Right lobe of liver (tissue), 6 donors: ENCODE data around the gene TANC2. TPM values are rescaled to one million over a fixed set of nuclear protein-coding genes. Genes with fewer than 3 reads are reported as not detected.

Experiments used
- ATAC-seq, 4 donors: fragments of 200-7000 bp; cut with Tn5 transposase; one replicate each; pipeline ENCODE4 v1.9.1; 2020; ENCODE audit warnings: mild to moderate bottlenecking in 4 of 4, moderate library complexity in 4 of 4
- DNase-seq, 3 donors: peaks; one replicate each; pipeline ENCODE4 v3.0.0-alpha.2; 2020
- H3K27ac ChIP-seq, 3 donors: fragments of 200-600 bp; one replicate each; pipeline ENCODE4 v1.8.0; 2022
- H3K27me3 ChIP-seq, 2 donors: fragments of 200-600 bp; one replicate each; pipeline ENCODE4 v1.8.0; 2022
- H3K36me3 ChIP-seq, 4 donors: fragments of 200-600 bp; sonication (generic) in 1 of 4; one replicate each; pipeline versions ENCODE4 v1.5.1 to v1.8.0; 2017 to 2022; ENCODE audit warnings: control low read depth in 1 of 4
- H3K4me1 ChIP-seq, 4 donors: fragments of 200-600 bp; sonication (generic) in 1 of 4; one replicate each; pipeline versions ENCODE4 v1.5.1 to v1.8.0; 2017 to 2022; ENCODE audit warnings: control low read depth in 1 of 4
- H3K4me3 ChIP-seq, 3 donors: fragments of 200-600 bp; one replicate each; pipeline ENCODE4 v1.8.0; 2022
- H3K9me3 ChIP-seq, 4 donors: fragments of 200-600 bp; sonication (generic) in 1 of 4; one replicate each; pipeline versions ENCODE4 v1.5.1 to v1.8.0; 2017 to 2022; ENCODE audit warnings: control low read depth in 1 of 4
- POLR2A ChIP-seq: fragments of 450-650 bp; IDR thresholded peaks from one replicate; pipeline ENCODE4 v1.6.1; 2017; ENCODE audit warnings: antibody characterized with exemption, mild to moderate bottlenecking
- WGBS: methylation state at CpG from one replicate; pipeline ENCODE4 v1.1.6; 2018; ENCODE audit warnings: low coverage, low lambda C conversion rate; ENCODE audit not compliant: insufficient coverage; ENCODE audit errors: missing lambda C conversion rate; 5-methylcytosine and 5-hydroxymethylcytosine counted together
- intact Hi-C, 2 donors: fragments of 100-400 bp; cut with DNase I; formaldehyde crosslinking; loops; one replicate each; pipeline versions ENCODE4 v1.11.2 to v1.14.1; 2022
- total RNA-seq, 6 experiments: library from RNA; depleted of rRNA in 2 of 6; stranded (reverse); fragments of >200 nt in 2 of 6; fragmentation: NEBNext Ultra II Directional in 3 of 6; extraction: Animal tissue kit (Norgen Biotek cat#: 25700) in 3 of 6; gene quantifications; one replicate each; pipeline versions ENCODE4 v1.1.0 to v1.2.4, GENCODE V29; 2016 to 2023
- TF ChIP-seq, protein P1 (sequence below), 4 donors: fragments of 200-600 bp in 3 of 4; fragments of 450-650 bp in 1 of 4; IDR thresholded peaks; one replicate each; pipeline versions ENCODE4 v1.5.1 to v1.8.0; 2016 to 2022; ENCODE audit warnings: antibody characterized with exemption in 4 of 4, mild to moderate bottlenecking in 2 of 4
- donor health status: DM: no; HTN: yes; CAD: no.
- donor health status: DM: no; HTN: no; CAD: no.
- donor health status: DM: no; HTN: no; CAD: no.
- donor health status: DM: no; HTN: yes; CAD: no.
- donor health status: DM: no; HTN: yes; CAD: no.

TANC2 gene
- total RNA-seq, 6 experiments from 2014 or later = 3.1 to 10.3 (median 5.2) TPM

DNA sequence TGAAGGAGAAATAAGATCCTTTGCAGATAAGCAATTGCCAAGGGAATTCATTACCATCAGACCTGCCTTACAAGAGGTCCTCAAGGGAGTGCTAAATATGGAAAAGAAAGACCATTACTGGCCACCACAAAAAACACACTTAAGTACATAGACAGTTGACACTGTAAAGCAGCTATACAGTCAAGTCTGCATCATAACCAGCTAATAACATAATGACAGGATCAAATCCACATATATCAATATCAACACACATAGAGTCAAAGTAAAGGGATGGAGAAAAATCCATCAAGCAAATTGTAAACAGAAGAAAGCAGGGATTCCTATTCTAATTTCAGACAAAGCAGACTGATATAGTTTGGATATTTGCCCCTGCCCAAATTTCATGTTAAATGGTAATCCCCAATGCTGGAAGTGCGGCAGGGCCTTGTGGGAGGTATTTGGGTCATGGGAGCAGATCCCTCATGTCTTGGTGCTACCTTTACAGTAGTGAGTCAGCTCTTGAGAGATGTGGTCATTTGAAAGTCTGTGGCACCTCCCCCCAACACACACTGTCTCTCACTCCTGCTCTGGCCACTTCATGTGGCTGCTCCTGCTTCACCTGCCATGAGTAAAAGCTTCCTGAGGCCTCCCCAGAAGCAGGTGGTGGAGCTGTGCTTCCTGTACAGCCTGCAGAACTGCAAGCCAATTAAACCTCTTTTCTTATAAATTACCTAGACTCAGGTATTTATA is 32.8 kb downstream of the TANC2 start:
- no CpG with 5 or more reads among the region's 1 CpG for WGBS
- no peak for DNase-seq
- no peak for ATAC-seq
- Histone ChIP-seq H3K36me3 (no peaks in the 10 kb centered on the region), H3K27me3 (no peaks in the 10 kb centered on the region), H3K27ac (no peak overlapping the region), H3K9me3 (no peaks in the 10 kb centered on the region), H3K4me1 (no peaks in the 10 kb centered on the region), H3K4me3 (no peak overlapping the region)
- intact Hi-C loops = no loop called here
- TF ChIP-seq, protein P1, sequence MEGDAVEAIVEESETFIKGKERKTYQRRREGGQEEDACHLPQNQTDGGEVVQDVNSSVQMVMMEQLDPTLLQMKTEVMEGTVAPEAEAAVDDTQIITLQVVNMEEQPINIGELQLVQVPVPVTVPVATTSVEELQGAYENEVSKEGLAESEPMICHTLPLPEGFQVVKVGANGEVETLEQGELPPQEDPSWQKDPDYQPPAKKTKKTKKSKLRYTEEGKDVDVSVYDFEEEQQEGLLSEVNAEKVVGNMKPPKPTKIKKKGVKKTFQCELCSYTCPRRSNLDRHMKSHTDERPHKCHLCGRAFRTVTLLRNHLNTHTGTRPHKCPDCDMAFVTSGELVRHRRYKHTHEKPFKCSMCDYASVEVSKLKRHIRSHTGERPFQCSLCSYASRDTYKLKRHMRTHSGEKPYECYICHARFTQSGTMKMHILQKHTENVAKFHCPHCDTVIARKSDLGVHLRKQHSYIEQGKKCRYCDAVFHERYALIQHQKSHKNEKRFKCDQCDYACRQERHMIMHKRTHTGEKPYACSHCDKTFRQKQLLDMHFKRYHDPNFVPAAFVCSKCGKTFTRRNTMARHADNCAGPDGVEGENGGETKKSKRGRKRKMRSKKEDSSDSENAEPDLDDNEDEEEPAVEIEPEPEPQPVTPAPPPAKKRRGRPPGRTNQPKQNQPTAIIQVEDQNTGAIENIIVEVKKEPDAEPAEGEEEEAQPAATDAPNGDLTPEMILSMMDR (IDR thresholded peaks at IDR 0.05) = no peak
- no peak for TF ChIP-seq POLR2A

DNA sequence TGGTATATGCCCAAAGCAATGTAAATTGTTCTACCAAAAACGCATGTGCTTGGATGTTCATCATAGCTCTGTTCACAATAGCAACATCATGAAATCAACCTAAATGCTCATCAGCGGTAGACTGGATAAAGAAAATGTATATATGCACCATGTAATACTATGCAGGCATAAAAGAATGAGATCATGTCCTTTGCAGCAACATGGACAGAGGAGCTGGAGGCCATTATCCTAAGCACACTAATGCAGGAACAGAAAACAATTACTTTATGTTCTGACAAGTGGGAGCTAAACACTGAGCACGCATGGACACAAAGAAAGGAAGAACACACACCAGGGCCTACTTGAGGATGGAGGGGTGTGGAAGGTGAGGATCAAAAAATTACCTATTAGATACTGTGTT is 33.7 kb downstream of the TANC2 start:
- no peaks in the 10 kb centered on the region for H3K27me3 ChIP-seq
- ATAC-seq (no peak), DNase-seq (no peak)
- H3K36me3 ChIP-seq = no peaks in the 10 kb centered on the region
- no peaks in the 10 kb centered on the region for H3K4me1 ChIP-seq
- WGBS = 93% methylated on average over 3 of the region's 3 CpGs
- TF ChIP-seq, protein P1 (IDR thresholded peaks at IDR 0.05) = no peak
- no peak for TF ChIP-seq POLR2A
- intact Hi-C loops = no loop called here
- no peak overlapping the region for H3K4me3 ChIP-seq
- no peak overlapping the region for H3K27ac ChIP-seq
- H3K9me3 ChIP-seq = no peaks in the 10 kb centered on the region

DNA sequence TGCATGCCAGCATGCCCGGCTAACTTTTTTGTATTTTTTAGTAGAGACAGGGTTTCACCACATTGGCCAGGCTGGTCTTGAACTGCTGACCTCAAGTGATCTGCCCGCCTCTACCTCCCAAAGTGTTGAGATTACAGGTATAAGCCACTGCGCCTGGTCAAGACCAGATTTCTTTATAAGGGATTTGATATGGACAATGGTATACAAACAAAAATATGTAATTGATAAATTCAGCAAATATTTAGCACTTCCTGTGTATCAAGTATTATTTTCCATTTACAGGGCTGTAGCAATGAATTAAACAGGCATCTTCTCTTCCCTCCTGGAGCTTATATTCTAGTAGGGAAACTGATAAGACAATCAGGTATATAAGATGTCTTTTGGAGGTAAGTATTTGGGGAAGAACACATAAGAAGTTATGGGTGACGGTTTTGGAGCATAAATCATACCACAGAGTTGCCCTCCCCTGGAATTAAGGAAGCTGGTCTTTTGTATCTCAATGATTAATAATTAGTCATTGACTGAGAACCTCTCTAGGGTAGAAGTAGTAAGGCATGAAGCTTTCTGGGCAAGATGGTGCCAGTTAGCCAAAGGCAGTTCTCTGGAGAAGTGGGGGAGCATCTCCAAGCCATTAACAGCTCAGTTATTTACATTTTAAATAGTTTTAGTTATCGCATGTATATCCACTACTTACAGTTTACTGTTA is 35.8 kb downstream of the TANC2 start:
- Histone ChIP-seq H3K27ac (no peak overlapping the region), H3K4me1 (no peaks in the 10 kb centered on the region), H3K9me3 (no peaks in the 10 kb centered on the region), H3K36me3 (no peaks in the 10 kb centered on the region), H3K4me3 (no peak overlapping the region), H3K27me3 (no peaks in the 10 kb centered on the region)
- DNase-seq (no peak), ATAC-seq (no peak)
- intact Hi-C loops = no loop called here
- WGBS = 88% methylated on average over 5 of the region's 5 CpGs
- TF ChIP-seq POLR2A = no peak
- TF ChIP-seq, protein P1 (IDR thresholded peaks at IDR 0.05) = no peak

DNA sequence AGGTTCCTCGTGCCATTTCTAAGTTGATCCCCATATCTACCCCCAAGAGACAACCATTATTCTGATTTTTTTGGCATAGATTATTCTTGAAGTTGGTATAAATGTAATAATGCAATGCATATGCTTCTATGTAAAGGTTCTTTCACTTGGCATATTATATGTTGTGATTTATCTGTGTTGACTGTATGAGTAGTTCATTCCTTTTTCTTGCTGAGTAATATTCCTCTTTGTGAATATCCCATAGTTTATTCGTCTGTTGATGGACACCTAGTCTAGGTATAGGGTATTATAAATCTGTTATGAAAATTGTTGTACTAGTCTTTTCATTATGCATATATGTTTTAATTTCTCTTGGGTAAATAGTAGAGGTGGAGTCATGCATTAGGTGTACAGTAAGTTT is 36.6 kb downstream of the TANC2 start:
- Histone ChIP-seq H3K36me3 (no peaks in the 10 kb centered on the region), H3K4me1 (no peaks in the 10 kb centered on the region), H3K9me3 (no peaks in the 10 kb centered on the region), H3K27me3 (no peaks in the 10 kb centered on the region), H3K27ac (no peak overlapping the region), H3K4me3 (no peak overlapping the region)
- ATAC-seq (no peak), DNase-seq (no peak)
- WGBS = 77% methylated on average over 2 of the region's 2 CpGs
- TF ChIP-seq, protein P1 (IDR thresholded peaks at IDR 0.05) = no peak
- no peak for TF ChIP-seq POLR2A
- intact Hi-C loops = no loop called here
